A549 (cell line): ENCODE data around the gene PRG3. TPM values are rescaled to one million over a fixed set of nuclear protein-coding genes. Genes with fewer than 3 reads are reported as not detected.

Experiments
- ATAC-seq, 2 experiments: fragments of 200-7000 bp in 1 of 2; fragments of >200 bp in 1 of 2; cut with Nextera tagmentation in 1 of 2; cut with Tn5 transposase in 1 of 2; 3 replicates each; pipeline versions ENCODE4 v1.8.0 to v1.9.1; 2018 to 2020; ENCODE audit warnings: mild to moderate bottlenecking in 1 of 2, moderate library complexity in 1 of 2
- CTCF ChIA-PET: fragments of 300-600 bp; sonication (Branson Sonifier 250); formaldehyde crosslinking; extraction: SDS; loops from one replicate; lab custom pipeline; 2021; ENCODE audit warnings: antibody characterized with exemption, inconsistent platforms; lab: Yijun Ruan, JAX
- POLR2A ChIA-PET: fragments of 350-600 bp; formaldehyde crosslinking; extraction: SDS; loops from one replicate; lab custom pipeline; 2021; ENCODE audit warnings: antibody characterized with exemption, inconsistent platforms; lab: Yijun Ruan, JAX
- DNase-seq, 2 experiments: peaks; one replicate each; pipeline versions ENCODE4 v3.0.0 to v3.0.0-alpha.2; 2011 to 2016; ENCODE audit warnings: low read depth in 1 of 2, low spot score in 1 of 2
- FAIRE-seq: peaks from 2 replicates; lab custom pipeline; 2011; peaks lifted over from hg19 to GRCh38; lab: Jason Lieb, UNC
- H3K27ac ChIP-seq, 2 experiments: fragments of >200 bp; sonication (Bioruptor Twin); formaldehyde crosslinking; 3 replicates each; pipeline ENCODE4 v1.5.1; 2016 to 2017
- H3K4me1 ChIP-seq: fragments of >200 bp; sonication (Bioruptor Twin); formaldehyde crosslinking; 3 replicates; pipeline ENCODE4 v1.6.1; 2016
- H3K4me2 ChIP-seq: fragments of >200 bp; sonication (Bioruptor Twin); formaldehyde crosslinking; 3 replicates; pipeline ENCODE4 v1.6.1; 2016
- H3K4me3 ChIP-seq: fragments of >200 bp; sonication (Bioruptor Twin); formaldehyde crosslinking; 3 replicates; pipeline ENCODE4 v1.5.1; 2016
- H3K9me3 ChIP-seq: fragments of >200 bp; sonication (Bioruptor Twin); formaldehyde crosslinking; 3 replicates; pipeline ENCODE4 v1.6.1; 2016
- CTCF ChIP-seq: fragments of >200 bp; sonication (Bioruptor Twin); formaldehyde crosslinking; IDR thresholded peaks from 3 replicates; pipeline ENCODE4 v1.5.1; 2016
- E2F6 ChIP-seq: IDR thresholded peaks from 2 replicates; pipeline ENCODE4 v1.6.1; 2012; ENCODE audit warnings: low read depth, borderline replicate concordance
- EP300 ChIP-seq, 2 experiments: fragments of >200 bp; sonication (Bioruptor Twin); formaldehyde crosslinking; IDR thresholded peaks; 2 replicates in 1 of 2; 3 replicates in 1 of 2; pipeline ENCODE4 v1.6.1; 2016 to 2017
- GATA3 ChIP-seq: IDR thresholded peaks from 2 replicates; pipeline ENCODE4 v1.6.1; 2012; ENCODE audit warnings: borderline replicate concordance
- HMGXB4 ChIP-seq: fragments of 250-450 bp; sonication (Bioruptor Pico); IDR thresholded peaks from 2 replicates; pipeline ENCODE4 v1.5.0; 2021; ENCODE audit warnings: mild to moderate bottlenecking, moderate library complexity, borderline replicate concordance
- MAFK ChIP-seq: fragments of 450-650 bp; IDR thresholded peaks from 2 replicates; pipeline ENCODE4 v1.6.1; 2014; ENCODE audit not compliant: partially characterized antibody
- MYC ChIP-seq: IDR thresholded peaks from 2 replicates; pipeline ENCODE4 v1.6.1; 2012; ENCODE audit warnings: mild to moderate bottlenecking, inconsistent platforms, low read length, improper control_type of control experiment, borderline replicate concordance
- RAD21 ChIP-seq, 2 experiments: fragments of >200 bp in 1 of 2; sonication (Bioruptor Twin) in 1 of 2; formaldehyde crosslinking in 1 of 2; IDR thresholded peaks in 1 of 2; conservative IDR thresholded peaks in 1 of 2; 2 replicates in 1 of 2; 3 replicates in 1 of 2; pipeline ENCODE4 v1.6.1; 2012 to 2018; ENCODE audit warnings: inconsistent platforms in 1 of 2
- RCOR1 ChIP-seq: fragments of 150-350 bp; IDR thresholded peaks from 2 replicates; pipeline ENCODE4 v1.6.1; 2014; ENCODE audit warnings: antibody characterized with exemption, low read length, low read depth
- SREBF2 ChIP-seq: fragments of 450-650 bp; IDR thresholded peaks from 2 replicates; pipeline ENCODE4 v1.6.1; 2014; ENCODE audit warnings: mild to moderate bottlenecking, moderate library complexity
- USF2 ChIP-seq: fragments of 450-650 bp; IDR thresholded peaks from 2 replicates; pipeline ENCODE4 v1.6.1; 2014; ENCODE audit warnings: antibody characterized with exemption
- ZC3H11A ChIP-seq: fragments of 450-650 bp; IDR thresholded peaks from 2 replicates; pipeline ENCODE4 v1.6.1; 2014; ENCODE audit warnings: antibody characterized with exemption, mild to moderate bottlenecking
- ZSCAN20 ChIP-seq: fragments of 250-450 bp; sonication (Bioruptor Pico); IDR thresholded peaks from 2 replicates; pipeline ENCODE4 v1.8.0; 2022; ENCODE audit warnings: mild to moderate bottlenecking, moderate library complexity
- WGBS: methylation state at CpG from one replicate; pipeline ENCODE4 v1.1.6; 2017; ENCODE audit errors: missing lambda C conversion rate; 5-methylcytosine and 5-hydroxymethylcytosine counted together
- polyA plus RNA-seq, 4 experiments: library from polyadenylated mRNA; depleted of rRNA in 3 of 4; stranded (reverse); fragments of >200 nt; fragmentation: RNase III in 1 of 4; extraction: RNeasy Plus Mini Kit Qiagen cat#74134 plus additional on column Dnase treatment in 1 of 4; gene quantifications; 2 replicates in 3 of 4; 3 replicates in 1 of 4; pipeline ENCODE4 v1.2.3, GENCODE V29; 2011 to 2017

The PRG3 gene
- polyA plus RNA-seq, 2 of the 4 experiments (the other 2 are of a cell fraction): not detected

GRCh38 chr11:57340039-57340615 lies 40.8 kb downstream of the PRG3 start:
- no peak for FAIRE-seq
- TF ChIP-seq EP300 (IDR thresholded peaks at IDR 0.05) (no peak), SREBF2 (no peak), MYC (no peak), USF2 (no peak), ZSCAN20 (CRISPR knock-in tag) (no peak), CTCF (no peak), GATA3 (no peak), RAD21 (conservative IDR thresholded peaks at IDR 0.05 in 1 of 2, IDR thresholded peaks at IDR 0.05 in 1 of 2) (peak in 1 of 2 experiments; percentile 34; a peak in 2 of 5 replicates)

GRCh38 chr11:57339328-57339727 lies 41.6 kb downstream of the PRG3 start:
- 84% methylated on average over 5 of the region's 5 CpGs for WGBS
- ChIA-PET CTCF (interaction anchor here (0.9 to 2.2 kb wide), 12 partner anchors 8 to 305 kb away, joined by 3 to 16 read pairs (median 4); partner anchors contain the start of gene TNKS1BP1), POLR2A (no interaction called here)
- Histone ChIP-seq H3K4me2 (no peak overlapping the region), H3K9me3 (no peaks in the 10 kb centered on the region), H3K27ac (no peak overlapping the region), H3K4me3 (no peak overlapping the region), H3K4me1 (peaks cover 10% of the 10 kb centered on the region)
- FAIRE-seq (no peak), DNase-seq (no peak), ATAC-seq (no peak)
- TF ChIP-seq ZC3H11A (no peak), MAFK (no peak), CTCF (no peak), HMGXB4 (no peak), RCOR1 (no peak), SREBF2 (no peak), E2F6 (no peak)

More at GRCh38 chr11:57340039-57340615, 40.8 kb downstream of the PRG3 start:
- ATAC-seq: peak in 1 of 2 experiments; percentile 41; a peak in 2 of 6 replicates
- ChIA-PET CTCF (interaction anchor here (0.9 to 1.8 kb wide), 9 partner anchors 9 to 499 kb away, joined by 3 to 8 read pairs (median 3); partner anchors contain the start of genes RTN4RL2 and TNKS1BP1), POLR2A (no interaction called here)
- H3K27ac ChIP-seq: no peak overlapping the region
- no peak overlapping the region for H3K4me3 ChIP-seq
- no peak for DNase-seq
- H3K9me3 ChIP-seq: no peaks in the 10 kb centered on the region
- H3K4me1 ChIP-seq: peaks cover 5% of the 10 kb centered on the region; the same call in 1 of the 3 replicates
- WGBS: 53% methylated on average over 12 of the region's 12 CpGs
- no peak overlapping the region for H3K4me2 ChIP-seq
